Measurements from ENCODE around the gene BCLAF3.

Gene BCLAF3

DNA sequence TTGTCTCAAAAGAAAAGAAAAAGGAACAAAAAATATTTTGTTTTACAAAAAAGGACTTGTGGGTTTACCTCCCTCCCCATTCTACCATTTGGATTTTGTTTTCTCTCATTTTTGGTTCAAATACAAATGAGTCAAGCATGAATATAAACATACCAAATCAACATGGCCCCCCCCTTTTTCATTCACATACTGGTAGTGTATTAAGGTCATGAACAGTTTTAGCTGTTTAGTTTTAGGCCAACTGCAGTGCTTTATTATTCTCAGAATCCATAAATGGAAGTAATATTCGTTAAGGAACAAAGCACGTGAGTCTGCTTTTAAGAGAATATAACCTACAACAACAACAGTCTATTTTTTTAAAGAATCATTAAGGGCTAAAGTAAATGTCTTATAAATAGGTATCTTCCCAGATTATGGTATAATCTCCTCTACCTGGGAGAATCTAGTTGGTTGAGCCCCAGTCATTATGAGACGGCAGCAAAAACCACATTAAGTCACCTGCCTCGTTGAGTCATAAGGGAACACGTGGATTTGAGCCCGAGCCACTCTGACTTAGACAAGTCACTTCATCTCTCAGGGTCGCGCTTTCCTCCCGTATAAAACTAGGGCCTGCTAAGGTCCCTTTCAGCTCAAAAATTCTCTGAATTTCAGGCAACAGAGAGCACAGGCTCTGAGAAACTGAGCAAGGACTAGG, 26.7 kb downstream of the BCLAF3 start:
- FAIRE-seq, result no peak

DNA sequence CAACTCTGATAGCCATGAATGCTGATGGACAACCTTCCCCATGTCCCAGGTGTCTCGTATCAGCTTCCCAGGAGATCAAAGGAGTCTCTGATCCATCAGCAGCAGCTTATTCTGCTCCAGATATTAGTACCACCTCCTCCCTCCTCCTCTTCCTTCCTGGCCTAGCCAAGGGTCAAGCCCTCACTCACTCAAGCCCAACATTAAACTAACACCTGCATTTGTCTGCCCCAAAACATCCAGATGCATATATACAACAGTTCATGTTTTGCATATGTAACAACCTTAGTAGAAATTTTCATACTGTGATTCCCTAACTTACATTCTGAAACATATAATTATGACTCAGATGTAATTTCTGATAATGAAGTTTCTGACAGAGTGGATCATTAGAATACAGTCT, 29.9 kb downstream of the BCLAF3 start:
- FAIRE-seq, result no peak

DNA sequence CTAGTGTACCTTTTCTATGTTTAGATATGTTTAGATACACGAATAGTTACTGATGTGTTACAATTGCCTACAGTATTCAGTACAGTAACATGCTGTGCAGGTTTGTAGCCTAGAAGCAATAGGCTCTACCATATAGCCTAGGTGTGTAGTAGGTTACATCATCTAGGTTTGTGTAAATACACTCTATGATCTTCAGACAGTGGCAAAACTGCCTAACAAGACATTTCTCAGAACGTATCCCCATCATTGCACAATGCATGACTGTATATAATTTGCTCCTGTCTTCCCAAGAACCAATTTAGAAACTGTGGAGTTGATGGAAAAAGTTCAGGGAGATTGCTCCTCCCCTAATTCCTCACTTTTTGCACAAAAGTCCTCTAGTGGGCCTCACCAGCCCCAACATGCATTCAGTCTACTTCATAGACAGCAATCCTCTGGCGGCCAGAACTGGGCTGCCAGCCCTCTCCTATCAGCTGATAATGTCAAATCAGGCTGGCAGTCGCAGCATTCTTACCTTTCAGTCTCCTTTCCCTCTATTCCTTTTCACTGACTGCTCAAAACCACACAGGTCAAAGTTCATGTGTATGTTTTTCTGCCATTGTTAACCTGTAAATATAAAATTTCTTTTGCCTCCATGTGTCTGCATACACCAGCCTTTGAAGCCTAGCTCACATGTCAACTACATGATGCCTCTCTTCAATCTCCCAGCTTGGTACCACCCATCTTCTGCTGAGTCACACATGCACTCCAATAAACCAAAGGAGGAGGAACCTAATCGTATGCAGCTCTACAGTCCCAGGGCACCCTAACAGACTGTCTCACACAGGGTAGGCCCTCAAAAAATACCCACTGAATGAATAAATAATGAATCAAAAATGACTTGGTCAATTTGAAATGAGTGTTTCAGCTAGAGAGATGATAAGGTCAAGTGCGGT, 32.0 kb downstream of the BCLAF3 start:
- no peak for FAIRE-seq

DNA sequence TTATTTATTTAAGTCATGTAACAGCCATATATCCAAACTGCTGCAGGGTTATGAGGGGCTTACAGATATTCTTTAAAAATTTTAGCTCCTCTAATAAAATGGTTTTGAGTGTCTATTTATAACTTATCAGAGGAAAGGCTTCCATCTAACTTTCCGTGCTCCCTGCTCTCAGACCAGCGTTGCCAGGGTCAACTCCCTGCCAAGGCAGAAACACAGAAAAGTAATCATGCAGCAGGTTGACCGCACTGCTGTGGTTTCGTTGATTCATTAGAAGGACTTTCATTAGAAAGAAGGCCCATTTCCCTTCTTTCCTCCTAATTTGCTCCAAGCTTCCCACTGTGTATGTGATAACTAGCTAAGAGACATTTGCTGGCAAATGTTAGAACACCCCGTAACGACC, 33.9 kb downstream of the BCLAF3 start:
- FAIRE-seq, result no peak

GRCh38 chrX:19956306-19956705, 34.6 kb downstream of the BCLAF3 start:
- FAIRE-seq, result no peak

- no peak for FAIRE-seq
Observed at GRCh38 chrX:19955306-19955705, 35.6 kb downstream of the BCLAF3 start.

DNA sequence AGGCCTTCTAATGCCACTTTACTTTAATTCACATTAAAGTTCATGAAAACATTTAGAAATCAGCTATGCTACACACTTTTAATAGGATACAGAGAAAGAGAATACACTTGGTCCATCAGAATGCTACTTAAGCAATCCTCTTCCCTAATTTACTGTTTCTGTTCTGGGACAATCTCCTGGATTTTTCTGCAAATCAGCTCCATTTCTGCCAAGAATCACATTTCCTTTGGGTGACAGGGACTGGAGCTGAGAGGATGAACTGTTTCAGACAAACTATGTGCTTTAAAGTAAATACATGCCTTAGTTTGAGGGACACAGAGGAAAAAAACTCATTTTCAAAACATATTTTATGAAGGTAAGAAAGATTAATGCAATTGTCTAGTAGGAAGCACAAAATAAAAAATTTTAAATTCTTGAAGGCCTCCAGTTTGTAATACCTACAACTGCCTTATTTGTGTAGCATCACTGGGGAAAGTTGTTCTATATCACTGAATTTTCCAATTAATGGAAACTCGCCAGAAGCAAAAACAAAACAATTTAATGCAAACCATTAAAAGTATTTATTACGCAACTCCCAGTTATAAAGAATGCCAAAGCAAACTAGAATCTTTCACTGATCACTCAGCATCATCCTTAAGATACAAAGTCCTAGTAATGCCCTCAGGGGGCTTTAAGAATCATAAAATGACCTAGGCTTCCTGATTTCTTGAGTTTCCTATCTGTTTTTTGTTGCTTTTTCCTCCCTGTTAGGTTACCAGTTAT, 36.3 kb downstream of the BCLAF3 start:
- FAIRE-seq, result no peak

- no peak for FAIRE-seq
Observed at GRCh38 chrX:19953145-19953544, 37.7 kb downstream of the BCLAF3 start.

DNA sequence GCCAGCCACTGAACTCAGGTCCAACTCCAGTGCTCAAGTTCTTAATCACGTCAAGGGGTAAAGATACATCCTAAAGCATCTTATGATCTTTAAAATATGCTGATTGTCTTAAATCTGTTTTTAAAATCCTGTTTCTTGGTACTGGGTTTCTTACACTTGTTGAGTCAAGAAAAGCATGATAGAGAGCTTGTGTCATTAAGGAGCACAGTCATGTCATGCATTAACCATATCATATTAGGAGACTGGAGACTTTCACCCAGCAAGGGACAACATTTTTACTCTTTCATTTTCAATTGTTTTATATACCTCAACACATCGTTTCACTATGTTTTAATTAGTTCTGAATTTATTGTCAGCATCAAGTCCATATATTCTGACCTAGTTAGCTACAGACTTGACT, 41.5 kb downstream of the BCLAF3 start:
- no peak for FAIRE-seq

DNA sequence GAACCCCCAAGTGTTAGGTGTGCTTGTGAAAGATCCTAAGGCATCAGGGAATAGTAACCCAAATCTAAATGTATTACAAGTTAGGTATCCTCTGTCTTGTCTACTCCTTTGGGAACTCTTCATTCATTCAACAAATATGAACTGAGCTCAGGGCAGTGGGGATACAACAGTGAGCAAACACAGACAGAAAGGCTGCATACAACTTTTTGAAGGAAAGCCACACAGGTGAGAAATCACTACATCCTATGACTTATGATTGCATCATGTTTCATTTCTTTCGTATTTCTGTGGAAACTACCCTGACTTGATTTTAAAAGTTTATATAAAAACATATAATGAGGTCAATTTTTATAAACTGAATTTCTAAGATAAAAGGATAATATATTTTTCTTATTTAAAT, 43.2 kb downstream of the BCLAF3 start:
- no peak for FAIRE-seq
